Measurements from ENCODE around the gene RPN2. TPM values are rescaled to one million over a fixed set of nuclear protein-coding genes. Genes with fewer than 3 reads are reported as not detected.
A peak's percentile ranks its signal among the peaks of the same experiment; 100 is the strongest.

Gene RPN2
- total RNA-seq, 3 donors from 2014 or later, result 106 to 193 (median 127) TPM

GRCh38 chr20:37280403-37280802 is 101.3 kb downstream of the RPN2 start:
- H3K9me3 ChIP-seq, result no peaks in the 10 kb centered on the region
- peaks cover 4% of the 10 kb centered on the region for H3K4me1 ChIP-seq (ENCODE audit: low read depth)
- no peak overlapping the region for H3K4me3 ChIP-seq
- TF ChIP-seq CTCF (IDR thresholded peaks at IDR 0.05), result no peak
- no peaks in the 10 kb centered on the region for H3K36me3 ChIP-seq (ENCODE audit: low read depth)
- ATAC-seq (no peak), DNase-seq (no peak)
- intact Hi-C loops (cut with DNase I, micrococcal nuclease), result loop anchor here in 1 of 2 donors (5.0 kb wide), 1 partner anchor 107 kb away; no protein-coding TSS in a partner anchor

GRCh38 chr20:37282556-37282955 is 103.4 kb downstream of the RPN2 start:
- peak; percentile 37 for ATAC-seq
- H3K9me3 ChIP-seq, result no peaks in the 10 kb centered on the region
- no peaks in the 10 kb centered on the region for H3K4me1 ChIP-seq (ENCODE audit: low read depth)
- no peaks in the 10 kb centered on the region for H3K36me3 ChIP-seq (ENCODE audit: low read depth)
- H3K4me3 ChIP-seq, result no peak overlapping the region
- no peak for DNase-seq
- no peak for TF ChIP-seq CTCF (IDR thresholded peaks at IDR 0.05)
- intact Hi-C loops (cut with DNase I, micrococcal nuclease), result loop anchor here in 1 of 2 donors (5.0 kb wide), 1 partner anchor 105 kb away; no protein-coding TSS in a partner anchor

GRCh38 chr20:37283530-37284195 is 104.5 kb downstream of the RPN2 start:
- H3K9me3 ChIP-seq, result no peaks in the 10 kb centered on the region
- DNase-seq (no peak), ATAC-seq (peak; percentile 86)
- H3K36me3 ChIP-seq (ENCODE audit: low read depth), result no peaks in the 10 kb centered on the region
- H3K4me3 ChIP-seq, result no peak overlapping the region
- H3K4me1 ChIP-seq (ENCODE audit: low read depth), result peaks cover 3% of the 10 kb centered on the region
- TF ChIP-seq CTCF (IDR thresholded peaks at IDR 0.05), result no peak
- intact Hi-C loops (cut with DNase I, micrococcal nuclease), result loop anchor here in 1 of 2 donors (5.0 kb wide), 1 partner anchor 104 kb away; no protein-coding TSS in a partner anchor

- Histone ChIP-seq H3K4me3 (no peak overlapping the region), H3K9me3 (no peaks in the 10 kb centered on the region), H3K36me3 (ENCODE audit: low read depth) (no peaks in the 10 kb centered on the region), H3K4me1 (ENCODE audit: low read depth) (peaks cover 3% of the 10 kb centered on the region)
- no peak for TF ChIP-seq CTCF (IDR thresholded peaks at IDR 0.05)
- intact Hi-C loops (cut with DNase I, micrococcal nuclease), result loop anchor here in 1 of 2 donors (5.0 kb wide), 1 partner anchor 103 kb away; no protein-coding TSS in a partner anchor
- ATAC-seq (no peak), DNase-seq (no peak)
Observed at GRCh38 chr20:37284691-37285161, 105.6 kb downstream of the RPN2 start.

GRCh38 chr20:37285664-37286374 is 106.7 kb downstream of the RPN2 start:
- ATAC-seq, result no peak
- H3K4me3 ChIP-seq, result no peak overlapping the region
- H3K9me3 ChIP-seq, result no peaks in the 10 kb centered on the region
- no peak for DNase-seq
- intact Hi-C loops (cut with DNase I, micrococcal nuclease), result no loop called here
- no peak for TF ChIP-seq CTCF (IDR thresholded peaks at IDR 0.05)
- no peaks in the 10 kb centered on the region for H3K36me3 ChIP-seq (ENCODE audit: low read depth)
- H3K4me1 ChIP-seq (ENCODE audit: low read depth), result peaks cover 9% of the 10 kb centered on the region

All from mucosa of descending colon (tissue), 3 donors.